GM23248 (cell line): ENCODE results near the gene L1TD1.

ENCODE experiments used
- EZH2 ChIP-seq: fragments of 200-600 bp; sonication (generic); IDR thresholded peaks from 2 replicates; pipeline ENCODE4 v1.6.1; 2018; ENCODE audit warnings: antibody characterized with exemption, mild to moderate bottlenecking; ENCODE audit not compliant: insufficient read depth, poor library complexity, severe bottlenecking
- EZH2phosphoT487 ChIP-seq: fragments of 200-600 bp; sonication (generic); IDR thresholded peaks from 2 replicates; pipeline ENCODE4 v1.6.1; 2018; ENCODE audit warnings: antibody characterized with exemption, moderate library complexity, mild to moderate bottlenecking, low read depth; ENCODE audit not compliant: insufficient read depth

GRCh38 chr1:62237361-62237760 is 42.7 kb downstream of the L1TD1 start:
- no peak for TF ChIP-seq EZH2
- no peak for TF ChIP-seq EZH2phosphoT487
